HTERT RPE-1 (cell line): ENCODE data around the gene SH3BGRL3.
"Not testable (repeated sequence)": the region's sequence is repeated elsewhere in the genome, so short reads cannot be mapped to it uniquely, and the experiment has no call there.

Experiments
- in situ Hi-C: fragments of 300-500 bp; cut with MboI; formaldehyde crosslinking; loops from 4 replicates; pipeline ENCODE4 v1.14.3; 2020; ENCODE audit warnings: low sequenced_read_pairs

The SH3BGRL3 gene

GRCh38 chr1:26279456-26280332, at the start of gene SH3BGRL3:
Gene SH3BGRL3, plus strand, starts transcription at chr1:26280086. Its CDS starts 70 bp downstream, at chr1:26280156.
- in situ Hi-C loops: no loop called here

GRCh38 chr1:26230682-26231081, 49.2 kb upstream of the SH3BGRL3 start:
- in situ Hi-C loops: not testable (repeated sequence)

- in situ Hi-C loops: no loop called here
Observed at GRCh38 chr1:26233903-26234643, 45.8 kb upstream of the SH3BGRL3 start, which contains the start of gene CEP85. Gene CEP85, plus strand, starts transcription at chr1:26234200. Its CDS starts 5,584 bp downstream, at chr1:26239784.

GRCh38 chr1:26234644-26235370, 45.1 kb upstream of the SH3BGRL3 start:
- in situ Hi-C loops: no loop called here

- in situ Hi-C loops: no loop called here
Observed at GRCh38 chr1:26237230-26237966, 42.5 kb upstream of the SH3BGRL3 start.

GRCh38 chr1:26239936-26240335, 40.0 kb upstream of the SH3BGRL3 start:
- in situ Hi-C loops: no loop called here

- in situ Hi-C loops: no loop called here
Observed at GRCh38 chr1:26252718-26253117, 27.2 kb upstream of the SH3BGRL3 start.

- in situ Hi-C loops: no loop called here
Observed at GRCh38 chr1:26254404-26254803, 25.5 kb upstream of the SH3BGRL3 start.

GRCh38 chr1:26257222-26257621, 22.7 kb upstream of the SH3BGRL3 start:
- in situ Hi-C loops: no loop called here

- in situ Hi-C loops: no loop called here
Observed at GRCh38 chr1:26259005-26259404, 20.9 kb upstream of the SH3BGRL3 start.

GRCh38 chr1:26259578-26259977, 20.3 kb upstream of the SH3BGRL3 start:
- in situ Hi-C loops: no loop called here

- in situ Hi-C loops: no loop called here
Observed at GRCh38 chr1:26263212-26263611, 16.7 kb upstream of the SH3BGRL3 start.

- in situ Hi-C loops: no loop called here
Observed at GRCh38 chr1:26265405-26265804, 14.5 kb upstream of the SH3BGRL3 start.

- in situ Hi-C loops: no loop called here
Observed at GRCh38 chr1:26268290-26269197, 11.3 kb upstream of the SH3BGRL3 start.

GRCh38 chr1:26269198-26269550, 10.7 kb upstream of the SH3BGRL3 start:
- in situ Hi-C loops: no loop called here

- in situ Hi-C loops: no loop called here
Observed at GRCh38 chr1:26274801-26275425, 5.0 kb upstream of the SH3BGRL3 start.

- in situ Hi-C loops: no loop called here
Observed at GRCh38 chr1:26275580-26276431, 4.1 kb upstream of the SH3BGRL3 start.

GRCh38 chr1:26276432-26276838, 3.5 kb upstream of the SH3BGRL3 start:
- in situ Hi-C loops: no loop called here
